NK-92 (cell line): ENCODE results near the gene PLXNB2.

Experiments used
- DNase-seq: peaks from one replicate; lab custom pipeline; 2025; ENCODE audit not compliant: unreplicated experiment; lab: John Stamatoyannopoulos, UW

Gene PLXNB2

GRCh38 chr22:50311606-50312351, 4.3 kb upstream of the PLXNB2 start:
- no peak for DNase-seq

GRCh38 chr22:50310949-50311444, 3.6 kb upstream of the PLXNB2 start:
- DNase-seq = no peak

- no peak for DNase-seq
These were observed 2.7 kb upstream of the PLXNB2 start for GRCh38 chr22:50310031-50310722.

- DNase-seq = no peak
These were observed 2.1 kb upstream of the PLXNB2 start for GRCh38 chr22:50309601-50309991.

GRCh38 chr22:50308986-50309600, 1.6 kb upstream of the PLXNB2 start:
- no peak for DNase-seq

- no peak for DNase-seq
These were observed 1.1 kb upstream of the PLXNB2 start for GRCh38 chr22:50308597-50308935.

- no peak for DNase-seq
These were observed 597 bp upstream of the PLXNB2 start for GRCh38 chr22:50307890-50308596.

GRCh38 chr22:50305923-50306566, 1.4 kb downstream of the PLXNB2 start:
- no peak for DNase-seq

- DNase-seq = no peak
These were observed 2.0 kb downstream of the PLXNB2 start for GRCh38 chr22:50305393-50305922.

- no peak for DNase-seq
These were observed 2.7 kb downstream of the PLXNB2 start for GRCh38 chr22:50304528-50305392.

- no peak for DNase-seq
These were observed 3.5 kb downstream of the PLXNB2 start for GRCh38 chr22:50303848-50304527.

GRCh38 chr22:50303515-50303847, 4.0 kb downstream of the PLXNB2 start:
- DNase-seq = no peak

GRCh38 chr22:50302564-50302963, 4.9 kb downstream of the PLXNB2 start:
- no peak for DNase-seq

- DNase-seq = no peak
These were observed 5.4 kb downstream of the PLXNB2 start for GRCh38 chr22:50302041-50302541.

GRCh38 chr22:50301581-50301991, 5.9 kb downstream of the PLXNB2 start:
- DNase-seq = no peak

GRCh38 chr22:50300620-50301257, 6.7 kb downstream of the PLXNB2 start:
- DNase-seq = no peak

- no peak for DNase-seq
These were observed 7.4 kb downstream of the PLXNB2 start for GRCh38 chr22:50299785-50300619.
